ENCODE results near the gene EFCAB6.

The EFCAB6 gene

GRCh38 chr22:43838571-43839307 is 26.6 kb upstream of the EFCAB6 start:
- H3K27ac Mint-ChIP-seq = no peak overlapping the region
- H3K27me3 Mint-ChIP-seq = peaks cover 6% of the 10 kb centered on the region

GRCh38 chr22:43838161-43838560 is 26.1 kb upstream of the EFCAB6 start:
- no peaks in the 10 kb centered on the region for H3K36me3 Mint-ChIP-seq
- H3K4me3 Mint-ChIP-seq = no peak overlapping the region
- no peaks in the 10 kb centered on the region for H3K4me1 Mint-ChIP-seq
- H3K27me3 Mint-ChIP-seq = peaks cover 6% of the 10 kb centered on the region
- H3K9me3 Mint-ChIP-seq = no peaks in the 10 kb centered on the region
- no peak overlapping the region for H3K27ac Mint-ChIP-seq

More at GRCh38 chr22:43838571-43839307, 26.6 kb upstream of the EFCAB6 start:
- no peaks in the 10 kb centered on the region for H3K36me3 Mint-ChIP-seq
- no peaks in the 10 kb centered on the region for H3K9me3 Mint-ChIP-seq
- no peaks in the 10 kb centered on the region for H3K4me1 Mint-ChIP-seq
- no peak overlapping the region for H3K4me3 Mint-ChIP-seq

GRCh38 chr22:43837666-43838065 is 25.6 kb upstream of the EFCAB6 start:
- no peak overlapping the region for H3K27ac Mint-ChIP-seq
- H3K4me3 Mint-ChIP-seq = no peak overlapping the region
- no peaks in the 10 kb centered on the region for H3K9me3 Mint-ChIP-seq
- H3K36me3 Mint-ChIP-seq = no peaks in the 10 kb centered on the region
- peaks cover 6% of the 10 kb centered on the region for H3K27me3 Mint-ChIP-seq
- no peaks in the 10 kb centered on the region for H3K4me1 Mint-ChIP-seq

GRCh38 chr22:43835736-43836135 is 23.6 kb upstream of the EFCAB6 start:
- no peaks in the 10 kb centered on the region for H3K9me3 Mint-ChIP-seq
- H3K27ac Mint-ChIP-seq = no peak overlapping the region
- H3K27me3 Mint-ChIP-seq = peaks cover 6% of the 10 kb centered on the region

GRCh38 chr22:43835166-43835565 is 23.1 kb upstream of the EFCAB6 start:
- no peaks in the 10 kb centered on the region for H3K36me3 Mint-ChIP-seq
- peaks cover 6% of the 10 kb centered on the region for H3K27me3 Mint-ChIP-seq
- H3K9me3 Mint-ChIP-seq = no peaks in the 10 kb centered on the region
- H3K4me3 Mint-ChIP-seq = no peak overlapping the region
- no peak overlapping the region for H3K27ac Mint-ChIP-seq
- H3K4me1 Mint-ChIP-seq = no peaks in the 10 kb centered on the region

More at GRCh38 chr22:43835736-43836135, 23.6 kb upstream of the EFCAB6 start:
- Mint-ChIP-seq H3K4me1 (no peaks in the 10 kb centered on the region), H3K4me3 (no peak overlapping the region), H3K36me3 (no peaks in the 10 kb centered on the region)

- no peaks in the 10 kb centered on the region for H3K36me3 Mint-ChIP-seq
- no peak overlapping the region for H3K4me3 Mint-ChIP-seq
- H3K9me3 Mint-ChIP-seq = no peaks in the 10 kb centered on the region
- no peaks in the 10 kb centered on the region for H3K4me1 Mint-ChIP-seq
- peaks cover 6% of the 10 kb centered on the region for H3K27me3 Mint-ChIP-seq
- peak overlapping the region; percentile 46 for H3K27ac Mint-ChIP-seq
Measured at GRCh38 chr22:43833286-43834240, 21.5 kb upstream of the EFCAB6 start.

- H3K4me1 Mint-ChIP-seq = no peaks in the 10 kb centered on the region
- H3K9me3 Mint-ChIP-seq = no peaks in the 10 kb centered on the region
- peak overlapping the region; percentile 46 for H3K27ac Mint-ChIP-seq
- H3K27me3 Mint-ChIP-seq = peaks cover 6% of the 10 kb centered on the region
- no peaks in the 10 kb centered on the region for H3K36me3 Mint-ChIP-seq
- no peak overlapping the region for H3K4me3 Mint-ChIP-seq
Measured at GRCh38 chr22:43832393-43833265, 20.5 kb upstream of the EFCAB6 start.

- Mint-ChIP-seq H3K9me3 (no peaks in the 10 kb centered on the region), H3K27me3 (peaks cover 6% of the 10 kb centered on the region), H3K27ac (no peak overlapping the region)
Measured at GRCh38 chr22:43831561-43832392, 19.7 kb upstream of the EFCAB6 start.

GRCh38 chr22:43830931-43831560 is 18.9 kb upstream of the EFCAB6 start:
- H3K27ac Mint-ChIP-seq = no peak overlapping the region
- no peaks in the 10 kb centered on the region for H3K9me3 Mint-ChIP-seq
- no peaks in the 10 kb centered on the region for H3K4me1 Mint-ChIP-seq
- peaks cover 6% of the 10 kb centered on the region for H3K27me3 Mint-ChIP-seq
- H3K36me3 Mint-ChIP-seq = no peaks in the 10 kb centered on the region
- H3K4me3 Mint-ChIP-seq = no peak overlapping the region

More at GRCh38 chr22:43831561-43832392, 19.7 kb upstream of the EFCAB6 start:
- H3K36me3 Mint-ChIP-seq = no peaks in the 10 kb centered on the region
- H3K4me3 Mint-ChIP-seq = no peak overlapping the region
- no peaks in the 10 kb centered on the region for H3K4me1 Mint-ChIP-seq

GRCh38 chr22:43829904-43830851 is 18.1 kb upstream of the EFCAB6 start:
- Mint-ChIP-seq H3K36me3 (no peaks in the 10 kb centered on the region), H3K27me3 (peaks cover 1% of the 10 kb centered on the region), H3K4me3 (no peak overlapping the region), H3K4me1 (no peaks in the 10 kb centered on the region), H3K27ac (no peak overlapping the region), H3K9me3 (no peaks in the 10 kb centered on the region)

- Mint-ChIP-seq H3K27ac (no peak overlapping the region), H3K9me3 (no peaks in the 10 kb centered on the region), H3K4me3 (no peak overlapping the region), H3K36me3 (no peaks in the 10 kb centered on the region), H3K4me1 (no peaks in the 10 kb centered on the region), H3K27me3 (peaks cover 2% of the 10 kb centered on the region)
Measured at GRCh38 chr22:43828998-43829782, 17.1 kb upstream of the EFCAB6 start.

GRCh38 chr22:43828725-43828997 is 16.6 kb upstream of the EFCAB6 start:
- Mint-ChIP-seq H3K9me3 (no peaks in the 10 kb centered on the region), H3K27ac (peak overlapping the region; percentile 17), H3K4me3 (no peak overlapping the region), H3K4me1 (no peaks in the 10 kb centered on the region), H3K36me3 (no peaks in the 10 kb centered on the region), H3K27me3 (peaks cover 2% of the 10 kb centered on the region)
